GM19397 (cell line): ENCODE data around the gene DCLRE1B.

Experiments
- ATAC-seq: cut with Tn5 transposase; IDR thresholded peaks from one replicate; pipeline ENCODE4 v1.9.1; 2021; ENCODE audit warnings: mild to moderate bottlenecking, moderate library complexity; ENCODE audit not compliant: unreplicated experiment

DCLRE1B gene

GRCh38 chr1:113904674-113905434 lies at the start of gene DCLRE1B, which contains the start of gene AP4B1:
Gene DCLRE1B (plus strand): TSS chr1:113905326. CDS start chr1:113905587, 261 bp downstream.
Gene AP4B1 (minus strand): TSS chr1:113904799. CDS start chr1:113904717, 82 bp downstream.
- peak; percentile 89 for ATAC-seq

GRCh38 chr1:113855630-113856400 lies 49.3 kb upstream of the DCLRE1B start:
- ATAC-seq, result no peak

- no peak for ATAC-seq
Measured at GRCh38 chr1:113856401-113856790, 48.7 kb upstream of the DCLRE1B start.

GRCh38 chr1:113857776-113858175 lies 47.4 kb upstream of the DCLRE1B start:
- no peak for ATAC-seq

DNA sequence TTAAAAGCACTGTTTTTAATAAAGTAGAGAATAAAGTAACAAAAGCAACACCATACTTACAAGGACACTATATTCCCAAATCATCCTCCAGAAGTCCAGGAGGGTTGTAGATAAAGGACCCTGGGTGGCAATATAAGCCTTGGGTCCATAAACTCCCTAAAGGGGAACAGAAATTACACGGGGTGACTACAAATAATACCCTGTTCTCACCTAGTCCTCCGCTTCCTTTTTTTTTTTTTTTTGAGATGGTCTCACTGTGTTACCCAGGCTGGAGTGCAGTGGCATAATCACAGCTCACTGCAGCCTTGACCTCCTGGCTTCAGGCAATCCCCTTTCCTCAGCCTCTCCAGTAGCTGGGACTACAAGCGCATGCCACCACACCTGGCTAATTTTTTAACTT lies 46.7 kb upstream of the DCLRE1B start:
- ATAC-seq, result peak; percentile 30

DNA sequence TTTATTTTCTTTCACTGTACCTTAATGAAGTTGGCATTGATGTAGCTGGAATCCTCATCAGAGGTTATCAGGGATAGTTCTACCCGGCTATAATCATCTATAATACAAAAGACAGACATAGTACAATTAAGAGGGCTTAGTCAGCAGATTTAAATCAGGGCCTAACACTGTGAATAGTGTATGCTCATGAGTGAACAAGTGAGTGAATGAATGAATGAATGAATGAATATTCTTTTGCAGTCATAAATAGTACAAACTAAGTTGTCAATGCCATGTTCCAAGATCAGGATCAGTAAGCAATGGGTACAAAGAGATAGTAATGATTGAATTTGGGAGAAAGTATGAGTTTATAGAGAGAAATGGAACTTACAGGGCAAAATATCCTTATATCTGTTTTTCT lies 46.1 kb upstream of the DCLRE1B start:
- ATAC-seq, result no peak

GRCh38 chr1:113859478-113860175 lies 45.5 kb upstream of the DCLRE1B start:
- ATAC-seq, result peak; percentile 83

DNA sequence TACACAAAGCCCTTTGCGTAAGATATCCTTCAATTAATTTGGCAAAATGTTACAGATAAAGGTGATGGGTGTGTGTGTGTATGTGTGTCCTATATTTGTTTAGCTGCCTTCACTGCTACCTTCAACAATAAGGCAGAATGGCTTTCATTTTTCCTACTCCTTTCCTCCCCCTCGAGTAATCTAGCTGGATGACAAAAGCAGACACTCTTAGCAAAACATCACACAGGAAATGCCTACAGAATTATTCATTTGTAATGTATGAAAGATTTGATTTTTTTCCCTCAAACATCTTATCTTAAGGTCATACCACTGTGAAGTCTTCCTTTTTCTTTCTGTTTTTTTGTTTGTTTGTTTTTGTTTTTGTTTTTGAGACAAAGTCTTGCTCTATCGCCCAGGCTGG lies 44.2 kb upstream of the DCLRE1B start:
- no peak for ATAC-seq

DNA sequence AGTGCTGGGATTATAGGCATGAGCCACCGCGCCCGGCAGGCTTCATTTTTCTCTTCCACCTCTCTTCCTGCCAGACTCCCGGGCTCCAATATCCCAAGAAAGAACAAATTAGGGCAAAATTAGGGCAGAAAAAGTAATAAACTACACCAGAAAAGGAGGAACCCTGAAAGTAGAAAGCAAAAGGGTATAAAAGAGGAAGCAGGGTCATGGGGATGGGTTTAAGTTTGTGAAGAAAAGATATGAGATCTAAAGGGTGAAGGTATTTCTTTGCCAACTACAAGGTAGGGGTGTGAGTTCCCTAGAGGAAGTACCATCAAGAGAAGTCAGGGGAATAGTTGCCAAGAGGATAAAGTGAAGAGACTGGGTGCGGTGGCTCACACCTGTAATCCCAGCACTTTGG lies 43.5 kb upstream of the DCLRE1B start:
- ATAC-seq, result no peak

- no peak for ATAC-seq
Measured at GRCh38 chr1:113868387-113869083, 36.6 kb upstream of the DCLRE1B start.

DNA sequence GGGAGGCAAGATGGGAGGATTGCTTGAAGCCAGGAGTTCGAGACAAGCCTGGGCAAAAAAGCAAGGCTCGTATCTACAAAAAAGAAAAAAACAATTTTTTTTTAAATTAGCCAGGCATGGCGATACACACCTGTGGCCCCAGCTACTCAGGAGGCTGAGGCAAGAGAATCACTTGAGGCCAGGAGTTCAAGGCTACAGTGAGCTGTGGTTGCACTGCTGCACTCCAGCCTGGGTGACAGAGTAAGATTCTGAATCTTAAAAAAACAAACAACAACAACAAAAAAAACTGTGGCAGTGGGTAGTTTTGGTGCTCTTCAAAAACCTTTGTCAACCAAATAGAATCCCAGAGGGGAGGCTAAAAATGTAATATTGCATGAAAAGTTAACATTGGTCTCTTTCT lies 34.3 kb upstream of the DCLRE1B start:
- no peak for ATAC-seq

- ATAC-seq, result peak; percentile 89
Measured at GRCh38 chr1:113871597-113872113, 33.5 kb upstream of the DCLRE1B start, which contains the start of gene PTPN22. Gene PTPN22 (minus strand): TSS chr1:113871712.

- no peak for ATAC-seq
Measured at GRCh38 chr1:113872219-113872935, 32.7 kb upstream of the DCLRE1B start.

GRCh38 chr1:113874012-113874879 lies 30.9 kb upstream of the DCLRE1B start:
- no peak for ATAC-seq

DNA sequence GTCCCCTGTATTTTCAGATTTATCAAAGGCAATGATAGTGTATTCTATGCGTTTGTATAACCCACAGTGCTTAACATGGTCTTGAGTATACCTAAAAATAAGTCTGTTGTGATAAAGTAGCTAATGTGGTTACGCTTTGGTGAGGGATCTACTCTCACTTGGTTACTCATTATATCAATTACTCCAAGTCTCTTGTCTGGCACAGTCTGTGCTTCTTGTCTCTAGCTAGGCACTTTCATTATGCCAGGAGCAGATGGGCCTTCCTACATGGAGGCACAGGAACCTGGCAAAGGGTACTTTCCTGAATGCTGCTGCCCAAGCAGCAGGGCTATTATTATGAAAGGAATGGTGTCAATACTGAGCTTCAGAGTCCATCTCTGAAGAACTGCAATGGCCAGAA lies 29.4 kb upstream of the DCLRE1B start:
- peak; percentile 41 for ATAC-seq

DNA sequence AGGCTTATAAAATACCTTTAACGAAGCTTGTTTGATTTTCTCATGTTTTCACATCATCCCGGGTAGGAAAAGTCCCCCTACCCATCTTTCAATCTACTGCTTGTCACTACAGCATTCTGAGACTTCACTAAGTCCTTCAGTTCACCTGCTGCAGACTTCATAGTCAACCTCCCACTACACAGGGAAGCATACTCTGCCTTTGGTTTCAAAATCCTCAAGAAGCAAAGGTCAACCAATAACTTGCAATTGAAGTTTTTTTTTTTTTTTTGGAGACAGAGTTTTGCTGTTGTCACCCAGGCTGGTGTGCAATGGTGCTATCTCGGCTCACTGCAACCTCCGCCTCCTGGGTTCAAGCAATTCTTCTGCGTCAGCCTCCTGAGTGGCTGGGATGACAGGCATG lies 28.9 kb upstream of the DCLRE1B start:
- ATAC-seq, result no peak

- no peak for ATAC-seq
Measured at GRCh38 chr1:113879739-113880038, 25.4 kb upstream of the DCLRE1B start.

- no peak for ATAC-seq
Measured at GRCh38 chr1:113881661-113882060, 23.5 kb upstream of the DCLRE1B start.
